ENCODE results near the gene CAVIN1.

DNA sequence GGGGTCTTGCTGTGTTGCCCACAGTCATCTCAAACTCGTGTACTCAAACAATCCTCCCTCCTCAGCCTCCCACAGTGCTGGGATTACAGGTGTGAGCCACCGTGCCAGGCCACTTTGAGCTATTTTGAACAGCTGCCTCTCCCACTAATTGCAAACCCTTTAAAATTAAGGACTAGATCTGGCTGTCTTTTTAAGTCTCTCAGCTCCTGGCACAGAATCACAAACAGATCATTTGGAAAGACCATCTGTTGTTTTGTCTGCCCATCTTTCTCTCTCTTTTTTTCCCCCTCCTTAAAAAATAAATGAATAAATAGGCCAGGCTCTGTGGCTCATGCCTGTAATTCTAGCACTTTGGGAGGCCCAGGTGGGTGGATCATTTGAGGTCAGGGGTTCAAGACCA, 23.9 kb downstream of the CAVIN1 start:
- TF ChIP-seq POLR2A (IDR thresholded peaks at IDR 0.05) (no peak), POLR2AphosphoS5 (IDR thresholded peaks at IDR 0.05) (no peak)
- TF ChIP-seq, protein P1, sequence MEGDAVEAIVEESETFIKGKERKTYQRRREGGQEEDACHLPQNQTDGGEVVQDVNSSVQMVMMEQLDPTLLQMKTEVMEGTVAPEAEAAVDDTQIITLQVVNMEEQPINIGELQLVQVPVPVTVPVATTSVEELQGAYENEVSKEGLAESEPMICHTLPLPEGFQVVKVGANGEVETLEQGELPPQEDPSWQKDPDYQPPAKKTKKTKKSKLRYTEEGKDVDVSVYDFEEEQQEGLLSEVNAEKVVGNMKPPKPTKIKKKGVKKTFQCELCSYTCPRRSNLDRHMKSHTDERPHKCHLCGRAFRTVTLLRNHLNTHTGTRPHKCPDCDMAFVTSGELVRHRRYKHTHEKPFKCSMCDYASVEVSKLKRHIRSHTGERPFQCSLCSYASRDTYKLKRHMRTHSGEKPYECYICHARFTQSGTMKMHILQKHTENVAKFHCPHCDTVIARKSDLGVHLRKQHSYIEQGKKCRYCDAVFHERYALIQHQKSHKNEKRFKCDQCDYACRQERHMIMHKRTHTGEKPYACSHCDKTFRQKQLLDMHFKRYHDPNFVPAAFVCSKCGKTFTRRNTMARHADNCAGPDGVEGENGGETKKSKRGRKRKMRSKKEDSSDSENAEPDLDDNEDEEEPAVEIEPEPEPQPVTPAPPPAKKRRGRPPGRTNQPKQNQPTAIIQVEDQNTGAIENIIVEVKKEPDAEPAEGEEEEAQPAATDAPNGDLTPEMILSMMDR (IDR thresholded peaks at IDR 0.05): no peak

Measured in sigmoid colon (tissue), 4 donors.